GM19324 (cell line): ENCODE results near the gene TRIM46.

ENCODE experiments used
- ATAC-seq: cut with Tn5 transposase; IDR thresholded peaks from one replicate; pipeline ENCODE4 v1.9.1; 2021; ENCODE audit warnings: mild to moderate bottlenecking, moderate library complexity; ENCODE audit not compliant: unreplicated experiment, low FRiP score

TRIM46 gene

GRCh38 chr1:155171836-155172731 is 1.6 kb upstream of the TRIM46 start:
- ATAC-seq = no peak

GRCh38 chr1:155172732-155173477 is 744 bp upstream of the TRIM46 start, which contains the start of gene KRTCAP2:
Gene KRTCAP2 (minus strand): TSS chr1:155173304. CDS start chr1:155173224, 80 bp downstream.
- ATAC-seq = peak; percentile 82

- ATAC-seq = no peak
Observed at GRCh38 chr1:155174324-155175280, 953 bp downstream of the TRIM46 start.

GRCh38 chr1:155175281-155175926 is 1.8 kb downstream of the TRIM46 start:
- ATAC-seq = no peak

GRCh38 chr1:155175927-155176371 is 2.3 kb downstream of the TRIM46 start:
- no peak for ATAC-seq

GRCh38 chr1:155176544-155177071 is 3.0 kb downstream of the TRIM46 start:
- ATAC-seq = no peak

- no peak for ATAC-seq
Observed at GRCh38 chr1:155177192-155177917, 3.7 kb downstream of the TRIM46 start.

GRCh38 chr1:155177918-155178281 is 4.3 kb downstream of the TRIM46 start:
- no peak for ATAC-seq

GRCh38 chr1:155178441-155179111 is 4.9 kb downstream of the TRIM46 start:
- no peak for ATAC-seq

- no peak for ATAC-seq
Observed at GRCh38 chr1:155179112-155180031, 5.7 kb downstream of the TRIM46 start.

GRCh38 chr1:155181371-155182051 is 7.9 kb downstream of the TRIM46 start:
- ATAC-seq = no peak

- no peak for ATAC-seq
Observed at GRCh38 chr1:155182052-155182550, 8.5 kb downstream of the TRIM46 start.

- ATAC-seq = no peak
Observed at GRCh38 chr1:155183775-155184221, 10.1 kb downstream of the TRIM46 start.

GRCh38 chr1:155184351-155184811 is 10.7 kb downstream of the TRIM46 start:
- ATAC-seq = no peak

- ATAC-seq = peak; percentile 76
Observed at GRCh38 chr1:155184835-155185782, 11.5 kb downstream of the TRIM46 start.

GRCh38 chr1:155185783-155186066 is 12.1 kb downstream of the TRIM46 start:
- ATAC-seq = peak; percentile 12
